ENCODE results near the gene CALN1. TPM values are rescaled to one million over a fixed set of nuclear protein-coding genes. Genes with fewer than 3 reads are reported as not detected.

CALN1 gene
- polyA plus RNA-seq, 3 donors = under 0.01 TPM; not detected in 2

GRCh38 chr7:72101444-72101843, 310.7 kb downstream of the CALN1 start:
- no peak overlapping the region for H3K4me3 Mint-ChIP-seq
- WGBS (ENCODE audit: insufficient coverage) = 97% methylated on average over 4 of the region's 6 CpGs
- intact Hi-C loops (cut with micrococcal nuclease) = no loop called here

GRCh38 chr7:72099784-72100183, 312.4 kb downstream of the CALN1 start:
- Histone ChIP-seq H3K79me2 (ENCODE audit: insufficient read depth, low read length) (no peaks in the 10 kb centered on the region), H3K27ac (ENCODE audit: low read depth in 1 of 2, low read length in 2 of 2) (no peak overlapping the region), H3K27me3 (ENCODE audit: control insufficient read depth in 2 of 2, insufficient read depth in 2 of 2, low read length in 2 of 2) (no peaks in the 10 kb centered on the region), H3K4me2 (replicated peaks; ENCODE audit: extremely low read depth, low read length, poor library complexity, severe bottlenecking) (no peak overlapping the region), H2AFZ (ENCODE audit: insufficient read depth, low read depth, low read length, poor library complexity, severe bottlenecking) (no peak overlapping the region), H3K9me3 (replicated peaks in 1 of 2; ENCODE audit: control insufficient read depth in 1 of 2, insufficient read depth in 1 of 2, low read length in 2 of 2) (no peaks in the 10 kb centered on the region), H3K4me1 (ENCODE audit: control insufficient read depth in 1 of 2, insufficient read depth in 2 of 2, low read length in 2 of 2) (no peaks in the 10 kb centered on the region), H4K20me1 (ENCODE audit: insufficient read depth, low read length) (no peaks in the 10 kb centered on the region), H3K9ac (ENCODE audit: insufficient read depth, low read length, poor library complexity, severe bottlenecking) (no peak overlapping the region), H3K4me3 (replicated peaks in 1 of 3; ENCODE audit: low read depth in 2 of 3, low read length in 3 of 3) (no peak overlapping the region), H3K36me3 (replicated peaks in 1 of 2; ENCODE audit: control insufficient read depth in 1 of 2, insufficient read depth in 2 of 2, low read length in 2 of 2) (no peaks in the 10 kb centered on the region)
- Mint-ChIP-seq H3K36me3 (no peaks in the 10 kb centered on the region), H3K27me3 (ENCODE audit: low read depth in 3 of 3) (peaks cover 0 to 1% (median 0%) of the 10 kb centered on the region in 3 donors), H3K27ac (no peak overlapping the region), H3K4me3 (no peak overlapping the region), H3K4me1 (peaks cover 4% of the 10 kb centered on the region), H3K9me3 (peaks cover 0 to 8% (median 2%) of the 10 kb centered on the region in 7 donors)
- no peak for DNase-seq
- WGBS (ENCODE audit: insufficient coverage) = no CpG with 5 or more reads among the region's 6 CpGs
- intact Hi-C loops (cut with micrococcal nuclease) = no loop called here
- TF ChIP-seq CTCF (IDR thresholded peaks at IDR 0.05) = no peak

More at GRCh38 chr7:72101444-72101843, 310.7 kb downstream of the CALN1 start:
- no peak for DNase-seq
- H3K79me2 ChIP-seq (ENCODE audit: insufficient read depth, low read length) = no peaks in the 10 kb centered on the region
- H3K27me3 ChIP-seq (ENCODE audit: control insufficient read depth in 2 of 2, insufficient read depth in 2 of 2, low read length in 2 of 2) = no peaks in the 10 kb centered on the region
- H3K27ac Mint-ChIP-seq = no peak overlapping the region
- no peak overlapping the region for H3K4me3 ChIP-seq (replicated peaks in 1 of 3; ENCODE audit: low read depth in 2 of 3, low read length in 3 of 3)
- no peaks in the 10 kb centered on the region for H3K36me3 ChIP-seq (replicated peaks in 1 of 2; ENCODE audit: control insufficient read depth in 1 of 2, insufficient read depth in 2 of 2, low read length in 2 of 2)
- peaks cover 2 to 8% (median 3%) of the 10 kb centered on the region in 7 donors for H3K9me3 Mint-ChIP-seq
- H3K27ac ChIP-seq (ENCODE audit: low read depth in 1 of 2, low read length in 2 of 2) = no peak overlapping the region
- H3K4me2 ChIP-seq (replicated peaks; ENCODE audit: extremely low read depth, low read length, poor library complexity, severe bottlenecking) = no peak overlapping the region
- H3K4me1 ChIP-seq (ENCODE audit: control insufficient read depth in 1 of 2, insufficient read depth in 2 of 2, low read length in 2 of 2) = no peaks in the 10 kb centered on the region
- H3K4me1 Mint-ChIP-seq = peaks cover 4% of the 10 kb centered on the region
- H3K27me3 Mint-ChIP-seq (ENCODE audit: low read depth in 3 of 3) = peaks cover 0 to 1% (median 0%) of the 10 kb centered on the region in 3 donors
- no peaks in the 10 kb centered on the region for H3K36me3 Mint-ChIP-seq
- no peak for TF ChIP-seq CTCF (IDR thresholded peaks at IDR 0.05)
- no peaks in the 10 kb centered on the region for H4K20me1 ChIP-seq (ENCODE audit: insufficient read depth, low read length)
- H2AFZ ChIP-seq (ENCODE audit: insufficient read depth, low read depth, low read length, poor library complexity, severe bottlenecking) = no peak overlapping the region
- no peak overlapping the region for H3K9ac ChIP-seq (ENCODE audit: insufficient read depth, low read length, poor library complexity, severe bottlenecking)
- peaks cover 0 to 3% of the 10 kb centered on the region in 2 donors for H3K9me3 ChIP-seq (replicated peaks in 1 of 2; ENCODE audit: control insufficient read depth in 1 of 2, insufficient read depth in 1 of 2, low read length in 2 of 2)

Data from CD14-positive monocyte (primary cell).